DMS114 treated with DMSO at 0.1 percent for 48 hours (cell line): ENCODE measurements around the gene PDE1C.

ENCODE experiments used
- DNase-seq: peaks from one replicate; lab custom pipeline; 2025; ENCODE audit not compliant: unreplicated experiment; lab: John Stamatoyannopoulos, UW

The PDE1C gene

DNA sequence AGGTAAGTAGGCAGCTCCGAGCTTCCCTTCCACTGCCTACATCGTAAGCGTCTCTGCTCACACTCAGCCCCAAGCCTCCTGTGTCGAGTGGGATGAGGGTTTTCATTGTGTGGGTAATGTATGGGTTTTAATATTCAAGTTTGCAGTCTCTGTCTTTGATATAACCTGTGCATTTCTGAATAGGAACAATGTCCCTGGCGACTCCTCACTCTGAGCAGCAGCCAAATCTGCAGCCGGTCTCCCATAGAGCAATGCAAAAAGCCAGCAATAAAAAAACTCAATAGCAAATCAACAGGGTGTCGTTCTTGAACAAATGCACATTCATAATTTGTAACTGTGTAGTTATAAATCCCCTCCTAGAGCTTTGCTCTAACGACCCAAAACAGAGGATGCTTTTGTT is 349.8 kb downstream of the PDE1C start:
- no peak for DNase-seq

GRCh38 chr7:31716355-31716754 is 353.9 kb downstream of the PDE1C start:
- DNase-seq = no peak

- DNase-seq = no peak
Measured at GRCh38 chr7:31710171-31710570, 360.0 kb downstream of the PDE1C start.

DNA sequence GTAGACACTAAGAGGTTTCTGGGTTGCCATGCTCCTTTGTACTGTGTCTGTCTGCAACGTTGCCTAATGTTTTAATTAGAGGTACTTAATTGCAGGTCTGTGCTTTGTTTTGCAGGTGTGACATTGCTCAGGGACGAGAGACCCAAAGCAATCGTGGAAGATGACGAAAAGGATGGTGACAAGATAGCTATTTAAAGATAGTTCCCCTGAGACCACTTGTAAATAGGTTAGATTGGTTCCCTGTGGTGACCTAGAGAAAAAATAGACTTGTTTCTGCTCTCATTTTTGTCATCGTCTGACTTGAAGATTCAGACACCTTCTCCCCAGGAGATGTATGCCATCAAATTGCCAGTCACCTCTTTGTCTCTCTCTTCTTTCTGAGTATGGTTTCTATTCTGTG is 363.1 kb downstream of the PDE1C start:
- DNase-seq = no peak

DNA sequence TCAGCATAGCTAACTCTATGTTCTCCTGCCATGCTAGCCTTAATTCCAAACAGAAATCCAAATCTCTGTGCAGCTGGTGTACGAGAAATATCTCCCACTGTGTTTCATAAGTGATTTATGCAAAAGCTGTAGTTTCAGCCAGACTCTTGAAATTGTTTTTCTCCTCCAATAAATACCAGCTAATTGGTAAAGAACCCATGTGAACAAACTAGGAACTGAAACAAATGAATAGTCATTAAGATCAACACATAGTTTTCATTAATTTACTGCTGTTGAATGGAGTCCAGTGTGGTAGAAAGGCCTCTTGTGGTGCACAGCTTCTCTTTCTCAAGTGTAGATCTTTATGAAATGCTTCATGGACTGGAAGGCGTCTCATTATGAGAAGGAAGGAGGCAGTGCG is 364.8 kb downstream of the PDE1C start:
- no peak for DNase-seq

DNA sequence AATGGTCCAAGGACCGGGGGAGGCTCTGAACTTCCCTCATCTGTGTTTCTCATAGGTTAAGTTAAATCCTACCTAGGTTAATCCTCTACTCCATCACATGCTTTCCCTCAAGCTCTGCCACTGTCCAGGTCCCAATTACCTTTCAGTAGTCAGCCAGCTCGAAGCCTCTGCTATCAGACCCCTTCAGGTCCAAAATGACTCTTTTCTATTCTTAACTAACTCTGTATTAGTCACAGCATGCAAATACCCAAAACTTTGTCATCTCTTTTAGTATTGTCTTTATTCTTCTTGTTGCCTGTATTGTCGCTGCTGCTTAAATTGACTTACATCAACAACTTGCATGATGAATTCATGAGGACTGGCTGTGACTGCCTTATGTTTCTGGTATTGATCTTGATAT is 367.9 kb downstream of the PDE1C start:
- DNase-seq = no peak
